ENCODE data around the gene SUGP2. TPM values are rescaled to one million over a fixed set of nuclear protein-coding genes. Genes with fewer than 3 reads are reported as not detected.

Gene SUGP2
- total RNA-seq, 3 donors from 2014 or later = 65.4 to 93.4 (median 69.8) TPM

DNA sequence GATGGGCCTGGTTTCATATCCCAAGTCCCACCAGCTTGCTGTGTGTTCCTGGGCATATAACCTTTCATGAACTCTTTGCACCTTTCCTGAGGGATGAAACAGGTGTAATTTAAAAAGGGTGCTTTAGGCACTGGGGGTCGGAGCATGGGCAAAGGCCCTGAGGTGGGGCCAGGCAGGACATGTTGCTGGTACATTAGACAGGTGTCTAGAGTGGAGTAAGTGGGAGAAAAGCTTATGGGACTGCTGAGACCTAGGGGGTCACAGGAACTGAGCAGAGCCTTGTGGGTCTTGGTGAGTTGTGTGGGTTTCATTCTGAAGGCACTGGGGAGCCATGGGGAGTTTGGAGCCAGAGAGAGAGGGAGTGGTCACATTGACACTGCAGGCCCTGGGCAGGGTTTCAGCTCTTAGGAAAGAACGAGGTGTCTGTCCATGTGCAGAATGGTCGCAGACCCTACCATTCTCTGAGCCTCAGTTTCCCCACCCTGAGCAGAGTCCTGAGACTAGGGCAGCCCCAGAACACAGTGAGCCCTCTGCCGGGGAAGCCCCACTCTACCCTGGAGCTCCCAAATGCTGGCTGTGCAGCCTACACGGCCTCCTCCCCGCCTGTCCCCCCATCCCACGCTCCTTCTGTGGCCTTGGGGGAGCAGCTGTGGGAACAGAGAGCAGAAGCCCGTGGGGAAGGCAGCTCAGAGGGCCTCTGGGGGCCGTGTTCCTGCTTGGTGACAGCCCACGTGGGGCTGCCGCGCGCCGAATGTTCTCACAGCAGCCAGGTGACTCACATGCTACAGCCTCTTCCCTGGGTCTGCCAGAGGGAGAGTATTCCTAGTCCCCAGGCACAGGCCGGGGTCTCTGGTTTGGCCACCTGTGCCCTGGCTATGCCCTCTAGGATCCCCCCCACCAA, 85.0 kb downstream of the SUGP2 start:
- H3K4me1 ChIP-seq (ENCODE audit: low read depth) = no peaks in the 10 kb centered on the region
- ATAC-seq (no peak), DNase-seq (no peak)
- intact Hi-C loops (cut with DNase I, micrococcal nuclease) = no loop called here
- H3K36me3 ChIP-seq (ENCODE audit: low read depth) = no peaks in the 10 kb centered on the region
- H3K4me3 ChIP-seq = no peak overlapping the region
- TF ChIP-seq, protein P1, sequence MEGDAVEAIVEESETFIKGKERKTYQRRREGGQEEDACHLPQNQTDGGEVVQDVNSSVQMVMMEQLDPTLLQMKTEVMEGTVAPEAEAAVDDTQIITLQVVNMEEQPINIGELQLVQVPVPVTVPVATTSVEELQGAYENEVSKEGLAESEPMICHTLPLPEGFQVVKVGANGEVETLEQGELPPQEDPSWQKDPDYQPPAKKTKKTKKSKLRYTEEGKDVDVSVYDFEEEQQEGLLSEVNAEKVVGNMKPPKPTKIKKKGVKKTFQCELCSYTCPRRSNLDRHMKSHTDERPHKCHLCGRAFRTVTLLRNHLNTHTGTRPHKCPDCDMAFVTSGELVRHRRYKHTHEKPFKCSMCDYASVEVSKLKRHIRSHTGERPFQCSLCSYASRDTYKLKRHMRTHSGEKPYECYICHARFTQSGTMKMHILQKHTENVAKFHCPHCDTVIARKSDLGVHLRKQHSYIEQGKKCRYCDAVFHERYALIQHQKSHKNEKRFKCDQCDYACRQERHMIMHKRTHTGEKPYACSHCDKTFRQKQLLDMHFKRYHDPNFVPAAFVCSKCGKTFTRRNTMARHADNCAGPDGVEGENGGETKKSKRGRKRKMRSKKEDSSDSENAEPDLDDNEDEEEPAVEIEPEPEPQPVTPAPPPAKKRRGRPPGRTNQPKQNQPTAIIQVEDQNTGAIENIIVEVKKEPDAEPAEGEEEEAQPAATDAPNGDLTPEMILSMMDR (IDR thresholded peaks at IDR 0.05) = no peak
- no peaks in the 10 kb centered on the region for H3K9me3 ChIP-seq

DNA sequence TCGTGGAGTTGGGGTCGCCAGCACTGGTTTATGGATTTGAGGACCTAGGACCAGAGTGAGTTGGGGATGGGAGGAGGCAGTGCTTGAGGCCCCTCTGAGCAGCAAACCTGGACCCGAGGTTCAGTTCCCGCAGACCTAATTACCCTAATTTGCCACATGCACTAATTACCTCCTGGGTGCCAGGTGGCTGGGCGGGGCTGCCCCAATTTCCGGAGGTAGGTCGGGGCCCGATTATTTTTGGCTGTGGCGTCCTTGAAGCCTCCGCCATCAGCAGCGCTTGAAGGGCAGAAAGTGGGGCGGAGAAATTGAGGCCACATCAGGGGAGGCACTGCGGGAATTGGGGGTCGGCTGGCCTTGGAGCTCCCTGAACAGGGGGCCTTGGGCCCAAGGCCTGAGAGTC, 86.4 kb downstream of the SUGP2 start:
- ATAC-seq (no peak), DNase-seq (no peak)
- TF ChIP-seq, protein P1 (IDR thresholded peaks at IDR 0.05) = no peak
- Histone ChIP-seq H3K4me1 (ENCODE audit: low read depth) (no peaks in the 10 kb centered on the region), H3K4me3 (no peak overlapping the region), H3K9me3 (no peaks in the 10 kb centered on the region), H3K36me3 (ENCODE audit: low read depth) (no peaks in the 10 kb centered on the region)
- intact Hi-C loops (cut with DNase I, micrococcal nuclease) = no loop called here

DNA sequence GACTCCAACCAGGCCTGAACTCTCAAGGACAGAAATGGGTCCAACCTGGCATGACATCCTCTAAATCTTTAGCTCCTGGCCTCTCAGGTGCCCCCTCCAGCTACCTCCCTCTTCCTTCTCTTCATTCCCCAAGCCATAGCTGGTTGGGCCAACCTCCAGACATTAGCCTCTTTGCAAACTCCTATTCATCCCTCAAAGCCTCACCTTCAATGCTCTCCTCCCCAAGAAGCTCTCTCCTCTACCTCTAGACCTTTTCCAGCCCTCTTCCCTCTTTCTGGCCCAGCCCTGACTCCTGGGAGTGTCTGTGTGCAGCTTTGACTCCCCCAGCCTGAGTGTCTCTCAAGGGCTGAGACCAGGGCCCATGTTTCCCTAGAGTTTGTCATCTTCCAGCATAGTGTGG, 87.0 kb downstream of the SUGP2 start:
- TF ChIP-seq, protein P1 (IDR thresholded peaks at IDR 0.05) = no peak
- DNase-seq = no peak

GRCh38 chr19:18945297-18945696, 88.0 kb downstream of the SUGP2 start:
- TF ChIP-seq, protein P1 (IDR thresholded peaks at IDR 0.05) = no peak
- ATAC-seq (no peak), DNase-seq (no peak)
- Histone ChIP-seq H3K36me3 (ENCODE audit: low read depth) (no peaks in the 10 kb centered on the region), H3K9me3 (no peaks in the 10 kb centered on the region), H3K4me3 (no peak overlapping the region), H3K4me1 (ENCODE audit: low read depth) (peaks cover 3% of the 10 kb centered on the region)
- intact Hi-C loops (cut with DNase I, micrococcal nuclease) = no loop called here

More for the DNA sequence above, 87.0 kb downstream of the SUGP2 start:
- Histone ChIP-seq H3K4me1 (ENCODE audit: low read depth) (no peaks in the 10 kb centered on the region), H3K4me3 (no peak overlapping the region), H3K36me3 (ENCODE audit: low read depth) (no peaks in the 10 kb centered on the region), H3K9me3 (no peaks in the 10 kb centered on the region)
- intact Hi-C loops (cut with DNase I, micrococcal nuclease) = no loop called here
- ATAC-seq = no peak

GRCh38 chr19:18943465-18943864, 89.9 kb downstream of the SUGP2 start:
- Histone ChIP-seq H3K36me3 (ENCODE audit: low read depth) (no peaks in the 10 kb centered on the region), H3K4me1 (ENCODE audit: low read depth) (peaks cover 3% of the 10 kb centered on the region), H3K4me3 (no peak overlapping the region), H3K9me3 (no peaks in the 10 kb centered on the region)
- no peak for ATAC-seq
- TF ChIP-seq, protein P1 (IDR thresholded peaks at IDR 0.05) = no peak
- DNase-seq = no peak
- intact Hi-C loops (cut with DNase I, micrococcal nuclease) = no loop called here
